HG03095 (cell line): ENCODE results near the gene EMILIN3.

Experiments used
- ATAC-seq: cut with Tn5 transposase; IDR thresholded peaks from one replicate; pipeline ENCODE4 v1.9.1; 2021; ENCODE audit warnings: moderate library complexity; ENCODE audit not compliant: unreplicated experiment

The EMILIN3 gene

DNA sequence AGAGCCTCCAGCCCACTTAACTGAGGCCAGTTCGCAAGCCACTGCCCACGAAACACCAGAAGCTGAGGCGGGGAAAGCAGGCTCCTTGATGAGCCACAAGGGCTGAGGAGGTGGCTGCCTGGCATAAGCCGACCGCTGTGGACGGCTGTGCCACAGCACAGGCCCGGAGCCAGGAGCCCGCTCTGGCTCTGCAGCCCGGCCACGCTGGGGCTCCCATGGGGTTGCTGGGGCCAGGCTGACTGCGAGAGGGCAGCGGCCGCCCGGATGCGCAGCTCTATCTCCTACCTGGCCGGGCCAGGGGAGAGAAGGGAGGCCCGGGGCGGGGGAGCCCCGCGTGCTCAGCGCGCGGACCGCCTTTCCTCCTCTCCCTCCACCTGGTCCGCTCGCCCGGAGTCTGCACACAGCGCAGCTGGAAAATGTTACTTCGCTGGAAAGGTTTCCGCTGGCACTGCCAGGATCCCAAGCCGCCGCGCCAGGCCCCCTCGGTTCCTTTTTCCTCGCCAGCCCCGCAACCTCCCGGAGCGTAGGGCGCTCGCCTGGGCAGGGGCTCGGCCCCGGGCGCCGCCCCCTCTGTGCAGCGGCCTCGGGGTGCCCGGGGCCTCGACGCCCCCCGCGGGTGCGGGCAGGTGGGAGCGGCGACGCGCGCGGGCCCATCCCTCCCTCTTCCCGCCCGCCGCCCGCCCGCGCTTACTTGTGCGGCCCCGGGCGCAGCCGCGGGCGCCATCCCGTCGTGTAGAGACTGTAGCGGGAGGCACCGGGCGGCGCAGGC, 657 bp downstream of the EMILIN3 start:
- no peak for ATAC-seq

DNA sequence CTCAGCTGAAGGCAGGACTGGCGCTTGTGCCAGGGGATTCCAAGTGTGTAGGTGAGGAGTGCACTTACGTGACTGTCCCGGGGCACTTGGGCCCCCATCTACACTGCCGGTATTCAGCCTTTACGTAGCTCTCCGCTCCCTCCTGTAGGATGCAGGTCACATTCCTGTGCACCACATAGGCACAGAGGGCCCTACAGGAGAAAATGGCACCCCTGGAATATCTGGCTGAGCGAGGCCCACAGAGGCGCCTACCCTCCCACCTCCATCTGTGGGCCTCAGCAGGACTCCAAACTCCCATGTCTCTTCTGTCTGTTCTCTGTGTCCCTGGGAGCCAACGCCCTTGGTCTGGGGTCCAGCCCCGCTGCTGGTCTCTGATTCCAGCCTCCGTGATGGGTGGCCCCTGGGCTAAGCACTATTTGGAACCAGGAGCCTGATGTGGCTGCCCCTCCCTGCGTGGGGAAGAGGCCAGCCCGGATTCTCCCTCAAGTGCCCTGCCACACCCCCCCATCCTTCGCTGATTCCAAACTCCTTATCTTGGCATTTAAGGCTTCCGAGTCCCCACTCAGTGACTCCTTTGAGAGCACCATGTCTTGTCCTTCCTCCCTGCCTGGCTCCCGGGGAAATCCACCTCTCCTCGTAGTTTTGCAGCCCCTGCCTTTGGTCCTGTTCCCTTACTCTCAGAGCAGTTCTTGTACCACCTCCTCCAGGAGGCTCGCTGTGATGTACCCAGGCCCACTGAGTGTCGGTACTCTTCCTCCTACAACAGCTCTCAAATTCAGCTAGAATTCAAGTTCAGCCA, 1.5 kb downstream of the EMILIN3 start:
- ATAC-seq: no peak

- ATAC-seq: no peak
Measured at GRCh38 chr20:41364236-41364855, 2.3 kb downstream of the EMILIN3 start.

DNA sequence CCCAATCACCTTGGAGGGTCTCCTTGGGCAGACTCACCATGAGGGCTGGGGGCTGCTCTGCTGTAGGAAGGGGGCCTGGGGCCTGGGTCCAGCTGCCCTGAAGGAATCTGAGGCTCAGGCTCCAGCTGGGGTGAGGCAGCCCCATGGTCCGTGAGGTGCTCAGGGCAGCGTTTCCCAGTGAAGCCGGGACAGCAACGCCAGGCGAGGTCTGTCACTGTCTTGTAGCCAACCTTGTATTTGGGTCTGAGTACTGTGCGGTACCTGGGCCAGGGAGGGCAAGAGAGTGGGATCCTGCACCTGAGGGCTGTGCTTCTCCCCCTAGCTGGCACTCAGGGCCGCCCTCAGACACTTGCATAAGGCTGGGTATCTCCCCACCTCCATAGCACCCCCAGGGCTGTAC, 3.0 kb downstream of the EMILIN3 start:
- no peak for ATAC-seq

- no peak for ATAC-seq
Measured at GRCh38 chr20:41362748-41363140, 3.9 kb downstream of the EMILIN3 start.

DNA sequence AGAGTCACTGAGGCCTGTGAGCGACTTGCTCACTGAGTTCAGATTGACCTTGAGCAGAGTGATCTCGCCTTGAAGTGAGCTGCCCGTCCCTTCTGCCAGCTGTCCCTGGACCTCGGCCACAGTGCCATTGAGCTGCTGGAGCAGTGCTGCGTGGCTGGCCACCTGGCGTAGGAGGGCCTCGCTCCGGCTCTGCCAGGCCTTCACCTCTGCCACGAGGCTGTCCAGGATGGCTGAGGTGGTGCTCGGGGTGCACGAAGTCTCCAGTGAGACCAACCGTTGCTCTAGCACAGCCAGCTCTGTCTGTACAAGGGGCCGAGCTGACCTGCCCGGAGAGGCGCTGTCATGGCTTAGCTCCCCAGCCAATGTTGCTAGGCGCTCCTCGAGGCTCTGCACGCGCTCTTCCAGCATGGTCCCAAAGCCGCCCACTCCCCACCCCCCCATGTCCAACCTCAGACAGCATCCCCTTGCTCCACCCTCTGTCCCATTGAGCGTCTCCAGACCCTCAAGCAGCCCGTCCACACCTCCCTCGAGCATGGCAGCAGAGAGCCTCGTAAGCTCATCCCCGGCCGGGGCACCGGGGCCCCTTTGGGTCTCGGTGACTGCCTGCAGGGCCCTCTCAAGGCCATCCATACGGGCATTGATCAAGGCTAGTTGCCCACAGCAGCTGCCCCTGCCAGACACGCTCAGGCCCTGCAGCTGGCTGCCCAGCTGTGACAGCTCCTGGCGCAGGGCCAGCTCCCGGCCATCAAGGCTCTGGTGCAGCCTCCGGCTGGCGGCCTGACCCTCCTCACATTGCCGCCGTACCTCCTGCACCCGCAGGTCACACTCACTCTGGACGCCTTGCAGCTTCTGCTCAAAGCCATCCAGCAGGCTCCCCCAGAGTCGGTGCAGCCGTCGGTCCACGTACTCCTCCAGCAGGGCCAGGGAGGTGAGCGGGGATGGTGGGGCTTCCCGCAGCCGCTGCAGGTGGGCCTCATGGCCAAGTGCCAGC, 4.6 kb downstream of the EMILIN3 start:
- ATAC-seq: no peak

- ATAC-seq: no peak
Measured at GRCh38 chr20:41360831-41361756, 5.5 kb downstream of the EMILIN3 start.

DNA sequence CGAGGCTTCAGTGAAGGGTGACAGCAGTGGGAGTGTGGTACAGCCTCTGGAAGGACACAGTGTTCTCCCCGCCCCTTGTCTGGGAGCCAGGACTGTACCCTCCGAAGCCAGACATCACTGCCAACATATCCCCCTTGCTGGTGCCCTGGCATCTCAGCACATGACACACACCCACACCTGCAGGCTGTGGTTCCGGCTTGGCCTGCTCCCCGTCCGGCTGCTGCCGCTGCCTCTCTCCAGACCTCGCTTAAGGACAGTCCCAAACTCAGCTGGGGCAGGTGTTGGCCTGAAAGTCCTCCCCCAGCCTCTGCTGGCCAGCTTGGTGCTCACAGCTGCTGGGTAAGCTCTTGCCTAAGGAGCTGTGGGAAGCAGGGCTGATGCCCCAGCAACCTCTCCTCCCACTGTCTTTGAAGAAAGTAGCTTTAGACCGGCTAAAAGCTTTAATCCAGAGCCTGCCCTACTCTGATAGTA, 7.0 kb downstream of the EMILIN3 start:
- ATAC-seq: no peak

DNA sequence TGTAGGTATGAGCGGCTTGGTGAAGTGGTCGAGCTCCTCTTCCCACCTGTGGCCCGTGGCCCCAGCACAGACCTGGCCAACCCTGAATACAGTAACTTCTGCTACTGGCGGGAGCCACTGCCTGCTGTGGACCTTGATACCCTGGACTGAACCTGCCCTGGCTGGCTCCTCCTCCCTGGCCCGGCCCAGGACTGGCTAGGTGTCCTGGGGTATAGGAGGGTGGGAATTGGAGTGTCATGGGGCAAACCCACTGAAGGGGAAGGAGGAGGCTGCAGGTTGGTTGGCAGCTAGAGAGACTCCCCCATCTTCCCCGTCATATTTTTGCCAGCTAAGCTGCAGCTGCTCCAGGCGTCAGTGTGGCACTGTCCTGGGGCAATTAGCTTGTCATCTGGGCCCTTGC, 7.9 kb downstream of the EMILIN3 start:
- no peak for ATAC-seq

DNA sequence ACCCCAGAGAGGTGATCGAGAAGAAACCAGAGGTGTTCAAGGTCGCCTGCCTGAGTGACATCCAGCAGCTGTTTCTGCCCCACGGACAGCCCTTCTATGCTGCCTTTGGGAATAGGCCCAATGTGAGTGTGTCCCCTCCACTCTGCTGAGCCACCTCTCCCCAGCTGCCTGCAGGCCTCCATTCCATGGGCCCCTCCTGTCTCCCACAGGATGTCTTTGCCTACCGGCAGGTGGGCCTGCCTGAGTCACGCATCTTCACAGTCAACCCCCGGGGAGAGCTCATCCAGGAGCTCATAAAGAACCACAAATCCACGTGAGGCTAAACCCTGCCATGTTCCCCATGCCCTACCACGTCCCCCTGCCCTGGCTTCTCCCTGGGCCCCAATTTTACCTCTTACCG, 8.4 kb downstream of the EMILIN3 start:
- ATAC-seq: no peak

- ATAC-seq: no peak
Measured at GRCh38 chr20:41357424-41358163, 9.0 kb downstream of the EMILIN3 start.

DNA sequence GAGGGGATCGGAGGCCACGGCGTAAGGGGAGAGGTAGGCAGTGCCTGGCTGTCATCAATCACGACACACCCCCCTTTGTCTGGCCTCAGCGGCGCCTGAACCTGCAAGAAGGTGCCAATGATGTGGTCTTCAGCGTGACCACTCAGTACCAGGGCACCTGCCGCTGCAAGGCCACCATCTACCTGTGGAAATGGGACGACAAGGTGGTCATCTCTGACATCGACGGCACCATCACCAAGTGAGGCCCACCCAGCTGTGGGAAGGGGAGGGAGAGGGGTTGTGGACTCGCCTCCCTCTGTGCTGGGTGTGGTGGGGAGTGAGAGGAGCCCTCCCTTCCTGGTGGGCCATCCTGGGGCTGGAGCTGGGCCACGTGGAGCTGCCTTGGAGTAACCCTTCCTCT, 9.7 kb downstream of the EMILIN3 start:
- ATAC-seq: no peak

GRCh38 chr20:41355598-41356203, 10.9 kb downstream of the EMILIN3 start:
- ATAC-seq: no peak

GRCh38 chr20:41355192-41355591, 11.4 kb downstream of the EMILIN3 start:
- no peak for ATAC-seq

- no peak for ATAC-seq
Measured at GRCh38 chr20:41353530-41353929, 13.1 kb downstream of the EMILIN3 start.

DNA sequence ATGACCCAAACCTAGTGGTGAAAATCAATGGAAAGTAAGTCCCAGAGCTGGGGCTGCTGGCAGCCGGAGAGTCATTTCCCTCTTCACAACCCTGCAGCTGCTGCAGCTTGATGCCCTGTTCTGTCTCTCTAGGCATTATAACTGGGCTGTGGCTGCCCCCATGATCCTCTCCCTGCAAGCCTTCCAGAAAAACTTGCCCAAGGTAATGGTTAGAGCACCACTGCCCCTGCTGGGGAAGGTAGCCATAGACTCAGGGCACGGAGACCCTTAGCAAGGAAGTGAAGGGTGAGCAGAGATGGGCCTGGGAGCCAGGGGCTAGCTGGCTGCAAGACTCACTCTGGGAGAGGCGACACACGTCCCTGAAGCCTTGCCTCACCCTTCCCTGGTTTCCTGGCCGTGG, 14.0 kb downstream of the EMILIN3 start:
- no peak for ATAC-seq

- no peak for ATAC-seq
Measured at GRCh38 chr20:41352106-41352505, 14.5 kb downstream of the EMILIN3 start.

DNA sequence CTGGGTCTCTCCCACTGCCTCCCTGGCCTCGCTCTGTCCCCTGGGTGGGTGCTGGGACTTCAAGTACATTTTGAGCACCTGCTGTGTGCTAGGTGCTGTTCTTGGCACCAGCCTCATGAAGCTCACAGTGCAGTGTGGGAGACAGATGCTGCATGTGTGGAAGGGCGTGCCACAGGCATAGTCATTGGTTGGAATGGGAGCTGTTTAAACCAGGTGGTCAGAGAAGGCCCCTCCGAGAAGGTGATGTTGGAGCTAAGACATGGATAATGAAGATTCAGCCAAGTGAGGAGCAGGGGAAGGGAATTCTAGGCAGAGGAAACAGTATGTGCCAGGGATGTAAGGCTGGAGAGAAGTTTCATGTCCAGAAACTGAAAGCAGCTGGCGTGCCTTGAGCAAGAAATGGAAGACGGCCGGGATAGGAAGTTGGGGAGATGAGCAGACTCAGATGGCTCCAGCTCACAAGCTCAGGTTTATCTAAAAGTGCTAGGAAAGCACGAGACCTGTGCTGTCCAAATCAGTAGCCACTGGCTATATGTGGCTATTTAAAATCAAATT, 16.1 kb downstream of the EMILIN3 start:
- ATAC-seq: no peak
